GM19023 (cell line): ENCODE measurements around the gene FMN1.

Experiments
- ATAC-seq: cut with Tn5 transposase; IDR thresholded peaks from one replicate; pipeline ENCODE4 v1.9.1; 2021; ENCODE audit warnings: mild to moderate bottlenecking, moderate library complexity; ENCODE audit not compliant: unreplicated experiment

The FMN1 gene

GRCh38 chr15:33158366-33158765 lies 36.1 kb downstream of the FMN1 start:
- no peak for ATAC-seq

- ATAC-seq: no peak
Measured at GRCh38 chr15:33157371-33158037, 37.0 kb downstream of the FMN1 start.

- no peak for ATAC-seq
Measured at GRCh38 chr15:33155691-33156420, 38.7 kb downstream of the FMN1 start.

- no peak for ATAC-seq
Measured at GRCh38 chr15:33154351-33155166, 40.0 kb downstream of the FMN1 start.

- no peak for ATAC-seq
Measured at GRCh38 chr15:33153548-33153947, 41.0 kb downstream of the FMN1 start.

GRCh38 chr15:33152502-33153109 lies 41.9 kb downstream of the FMN1 start:
- no peak for ATAC-seq

- no peak for ATAC-seq
Measured at GRCh38 chr15:33150971-33151370, 43.5 kb downstream of the FMN1 start.

- ATAC-seq: no peak
Measured at GRCh38 chr15:33150431-33150941, 44.0 kb downstream of the FMN1 start.

- no peak for ATAC-seq
Measured at GRCh38 chr15:33149919-33150318, 44.6 kb downstream of the FMN1 start.

GRCh38 chr15:33148129-33148751 lies 46.3 kb downstream of the FMN1 start:
- ATAC-seq: no peak

GRCh38 chr15:33146051-33146450 lies 48.5 kb downstream of the FMN1 start:
- ATAC-seq: no peak

- ATAC-seq: no peak
Measured at GRCh38 chr15:33145447-33145846, 49.1 kb downstream of the FMN1 start.

GRCh38 chr15:33142708-33143107 lies 51.8 kb downstream of the FMN1 start:
- no peak for ATAC-seq

- ATAC-seq: no peak
Measured at GRCh38 chr15:33138000-33138399, 56.5 kb downstream of the FMN1 start.

GRCh38 chr15:33137101-33137500 lies 57.4 kb downstream of the FMN1 start:
- no peak for ATAC-seq

- no peak for ATAC-seq
Measured at GRCh38 chr15:33136353-33136752, 58.2 kb downstream of the FMN1 start.

GRCh38 chr15:33135355-33135781 lies 59.1 kb downstream of the FMN1 start:
- no peak for ATAC-seq

GRCh38 chr15:33132722-33133345 lies 61.7 kb downstream of the FMN1 start:
- no peak for ATAC-seq

- ATAC-seq: no peak
Measured at GRCh38 chr15:33132233-33132580, 62.3 kb downstream of the FMN1 start.

- no peak for ATAC-seq
Measured at GRCh38 chr15:33131552-33132232, 62.8 kb downstream of the FMN1 start.
